ENCODE results near the gene TCEAL2. TPM values are rescaled to one million over a fixed set of nuclear protein-coding genes. Genes with fewer than 3 reads are reported as not detected.
"Not testable (repeated sequence)": the region's sequence is repeated elsewhere in the genome, so short reads cannot be mapped to it uniquely, and the experiment has no call there.

Gene TCEAL2
- polyA plus RNA-seq (2013, experiment 1 of 2), result 2.6 TPM
- polyA plus RNA-seq (2013, experiment 2 of 2), result 2.8 TPM

DNA sequence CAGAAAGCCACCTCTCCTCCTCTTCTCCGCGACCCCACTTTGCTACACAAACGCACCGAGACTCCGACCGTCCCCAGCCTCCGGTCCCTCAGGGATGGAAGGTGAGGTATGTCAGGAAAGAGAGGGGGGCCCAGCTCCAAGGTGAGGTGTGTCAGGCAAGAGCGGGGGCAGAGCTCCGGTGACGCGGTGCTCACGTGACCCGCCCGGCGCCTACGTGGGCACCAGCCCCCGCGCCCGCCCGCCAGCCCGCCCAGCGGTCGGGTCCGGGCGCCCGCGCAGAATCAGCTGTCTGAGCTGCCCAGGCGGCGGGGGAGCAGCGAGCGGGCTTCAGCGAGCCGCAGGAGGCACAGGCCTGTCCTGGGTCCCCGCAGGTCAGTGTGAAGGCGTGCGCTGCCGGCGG lies at the start of gene TCEAL2:
Gene TCEAL2, plus strand, starts transcription at position 244 of the 400 bp plus-strand sequence. CDS start 1,152 bp downstream, outside the sequence.
- WGBS, 2 experiments (ENCODE audit: insufficient coverage in 2 of 2), result no CpG with 5 or more reads among the region's 38 CpGs
- H3K4me3 ChIP-seq (ENCODE audit: extremely low read depth, insufficient read depth, low read length, poor library complexity, severe bottlenecking), result peak within 1 kb of the TSS; percentile 14

DNA sequence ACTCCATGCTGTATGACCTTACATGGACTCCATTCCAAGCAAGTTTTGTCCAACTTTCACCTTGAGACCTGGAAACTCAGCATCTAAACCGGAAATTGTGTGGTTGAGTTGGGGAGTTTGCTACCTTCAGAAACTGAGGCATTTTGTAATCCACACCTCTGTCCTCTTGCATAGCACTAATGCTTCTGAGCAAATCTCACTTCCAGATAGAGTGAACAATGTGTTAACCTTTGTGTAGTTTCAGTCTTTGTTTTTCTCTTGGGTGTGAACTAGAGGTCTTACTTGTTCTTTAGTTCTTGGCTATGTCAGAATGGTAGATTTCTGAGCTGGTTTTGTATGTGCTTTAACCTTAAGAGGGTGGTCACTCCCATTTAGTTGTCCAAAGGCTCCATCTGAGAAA lies 48.1 kb upstream of the TCEAL2 start:
- H3K36me3 ChIP-seq (ENCODE audit: control insufficient read depth, insufficient read depth, low read length), result no peaks in the 10 kb centered on the region

More for the DNA sequence above, at the start of gene TCEAL2:
- H3K9me3 ChIP-seq (ENCODE audit: control insufficient read depth, low read length); H3K27ac ChIP-seq (ENCODE audit: low read depth, low read length, severe bottlenecking); H3K4me1 ChIP-seq (ENCODE audit: control insufficient read depth, insufficient read depth, low read length, poor library complexity, severe bottlenecking); H3K36me3 ChIP-seq (ENCODE audit: control insufficient read depth, insufficient read depth, low read length): not testable (repeated sequence)

DNA sequence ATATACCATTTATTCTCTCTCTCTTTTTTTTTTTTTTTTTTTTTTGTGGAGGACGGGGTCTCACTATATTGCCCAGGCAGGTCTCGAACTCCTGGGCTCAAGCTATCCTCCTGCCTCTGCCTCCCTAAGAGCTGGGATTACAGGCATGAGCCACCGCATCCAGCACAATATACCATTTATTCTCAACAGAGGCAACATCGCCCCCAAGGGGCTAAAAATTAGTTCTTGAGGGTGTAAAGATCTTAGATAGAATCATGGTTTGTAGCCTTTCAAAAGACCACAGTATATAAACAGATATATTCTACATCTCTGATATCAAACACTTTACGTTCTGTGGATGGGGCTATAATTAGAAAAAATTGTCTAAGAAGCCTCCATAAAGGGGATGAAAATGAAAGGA lies 39.8 kb upstream of the TCEAL2 start:
- no CpG with 5 or more reads among the region's 5 CpGs for WGBS, 2 experiments (ENCODE audit: insufficient coverage in 2 of 2)
- Histone ChIP-seq H3K9me3 (ENCODE audit: control insufficient read depth, low read length) (no peaks in the 10 kb centered on the region), H3K27ac (ENCODE audit: low read depth, low read length, severe bottlenecking) (no peak overlapping the region), H3K4me3 (ENCODE audit: extremely low read depth, insufficient read depth, low read length, poor library complexity, severe bottlenecking) (no peak overlapping the region), H3K36me3 (ENCODE audit: control insufficient read depth, insufficient read depth, low read length) (no peaks in the 10 kb centered on the region), H3K4me1 (ENCODE audit: control insufficient read depth, insufficient read depth, low read length, poor library complexity, severe bottlenecking) (no peaks in the 10 kb centered on the region)

More for the DNA sequence above, 48.1 kb upstream of the TCEAL2 start:
- Histone ChIP-seq H3K27ac (ENCODE audit: low read depth, low read length, severe bottlenecking) (no peak overlapping the region), H3K4me1 (ENCODE audit: control insufficient read depth, insufficient read depth, low read length, poor library complexity, severe bottlenecking) (no peaks in the 10 kb centered on the region), H3K4me3 (ENCODE audit: extremely low read depth, insufficient read depth, low read length, poor library complexity, severe bottlenecking) (no peak overlapping the region), H3K9me3 (ENCODE audit: control insufficient read depth, low read length) (no peaks in the 10 kb centered on the region)
- WGBS, 2 experiments (ENCODE audit: insufficient coverage in 2 of 2), result no CpG with 5 or more reads among the region's 1 CpG

DNA sequence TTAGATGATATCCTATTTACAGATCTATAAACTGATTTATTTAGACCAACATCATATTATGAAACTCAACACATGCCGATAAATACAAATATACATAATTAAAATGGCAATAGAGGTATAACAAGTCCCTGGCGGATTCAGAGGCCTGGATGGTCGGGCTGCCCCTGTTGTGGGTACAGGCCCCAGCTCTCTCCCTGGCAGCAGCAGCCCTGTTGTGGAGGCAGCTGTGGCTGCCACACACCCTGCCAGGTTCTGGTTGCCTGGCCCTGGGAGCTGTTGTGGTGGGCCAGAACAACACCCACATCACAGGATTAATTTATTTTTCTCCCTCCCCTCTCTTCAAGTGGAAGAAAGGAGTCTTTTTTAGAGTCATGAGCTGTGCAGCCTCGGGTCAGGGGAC lies 12.1 kb upstream of the TCEAL2 start:
- WGBS, 2 experiments (ENCODE audit: insufficient coverage in 2 of 2), result no CpG with 5 or more reads among the region's 4 CpGs

DNA sequence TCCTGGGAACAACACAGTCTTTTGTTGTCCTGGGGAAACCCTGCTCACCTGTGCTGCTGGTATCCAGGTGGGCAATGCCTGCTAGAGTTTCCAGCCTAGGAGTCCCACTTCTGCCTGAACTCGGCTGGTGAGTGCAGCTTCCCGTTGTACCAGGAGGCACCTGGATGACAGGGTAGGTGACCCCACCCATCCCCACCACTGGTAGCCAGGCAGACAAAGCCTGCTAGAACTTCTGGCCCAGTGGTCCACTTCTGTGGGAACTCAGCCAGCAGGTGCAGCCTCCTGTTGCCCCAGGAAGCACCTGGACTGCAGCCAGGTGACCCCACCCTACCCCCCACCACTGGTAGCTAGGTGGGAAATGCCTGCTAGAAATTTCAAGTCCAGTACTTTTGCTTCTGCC lies 9.7 kb upstream of the TCEAL2 start:
- 80 to 90% methylated on average over 1 to 2 of the region's 2 CpGs for WGBS, 2 experiments (ENCODE audit: insufficient coverage in 2 of 2)
- no peaks in the 10 kb centered on the region for H3K4me1 ChIP-seq (ENCODE audit: control insufficient read depth, insufficient read depth, low read length, poor library complexity, severe bottlenecking)
- no peak overlapping the region for H3K4me3 ChIP-seq (ENCODE audit: extremely low read depth, insufficient read depth, low read length, poor library complexity, severe bottlenecking)
- no peaks in the 10 kb centered on the region for H3K36me3 ChIP-seq (ENCODE audit: control insufficient read depth, insufficient read depth, low read length)
- H3K9me3 ChIP-seq (ENCODE audit: control insufficient read depth, low read length), result no peaks in the 10 kb centered on the region
- H3K27ac ChIP-seq (ENCODE audit: low read depth, low read length, severe bottlenecking), result no peak overlapping the region

More for the DNA sequence above, 12.1 kb upstream of the TCEAL2 start:
- no peaks in the 10 kb centered on the region for H3K36me3 ChIP-seq (ENCODE audit: control insufficient read depth, insufficient read depth, low read length)
- H3K9me3 ChIP-seq (ENCODE audit: control insufficient read depth, low read length), result no peaks in the 10 kb centered on the region
- H3K4me3 ChIP-seq (ENCODE audit: extremely low read depth, insufficient read depth, low read length, poor library complexity, severe bottlenecking), result no peak overlapping the region
- H3K27ac ChIP-seq (ENCODE audit: low read depth, low read length, severe bottlenecking), result no peak overlapping the region
- H3K4me1 ChIP-seq (ENCODE audit: control insufficient read depth, insufficient read depth, low read length, poor library complexity, severe bottlenecking), result no peaks in the 10 kb centered on the region

DNA sequence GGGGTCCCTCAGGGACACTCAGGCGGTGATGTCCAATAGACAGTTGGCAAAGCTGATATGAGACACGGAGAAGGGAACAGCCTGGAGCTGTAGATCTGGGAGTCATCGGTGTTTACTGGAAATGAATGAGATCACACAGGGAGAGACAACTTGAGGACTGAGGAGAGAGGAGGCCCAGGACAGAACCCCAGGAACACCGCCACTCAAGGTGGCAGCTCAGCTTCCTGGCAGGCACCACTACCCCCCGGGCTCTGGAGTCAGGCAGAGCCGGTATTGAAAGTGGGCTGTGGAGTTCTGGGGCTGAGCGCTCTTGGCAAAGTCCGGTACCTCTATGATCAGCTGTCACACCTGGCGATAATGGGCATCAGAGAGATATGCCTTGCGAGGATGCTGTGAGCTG lies 465 bp upstream of the TCEAL2 start:
- 20% methylated on average over 1 of the region's 10 CpGs; no CpG with 5 or more reads in 1 of the 2 experiments for WGBS, 2 experiments (ENCODE audit: insufficient coverage in 2 of 2)
- not testable (repeated sequence) for H3K4me3 ChIP-seq (ENCODE audit: extremely low read depth, insufficient read depth, low read length, poor library complexity, severe bottlenecking); H3K27ac ChIP-seq (ENCODE audit: low read depth, low read length, severe bottlenecking); H3K36me3 ChIP-seq (ENCODE audit: control insufficient read depth, insufficient read depth, low read length); H3K9me3 ChIP-seq (ENCODE audit: control insufficient read depth, low read length); H3K4me1 ChIP-seq (ENCODE audit: control insufficient read depth, insufficient read depth, low read length, poor library complexity, severe bottlenecking)

DNA sequence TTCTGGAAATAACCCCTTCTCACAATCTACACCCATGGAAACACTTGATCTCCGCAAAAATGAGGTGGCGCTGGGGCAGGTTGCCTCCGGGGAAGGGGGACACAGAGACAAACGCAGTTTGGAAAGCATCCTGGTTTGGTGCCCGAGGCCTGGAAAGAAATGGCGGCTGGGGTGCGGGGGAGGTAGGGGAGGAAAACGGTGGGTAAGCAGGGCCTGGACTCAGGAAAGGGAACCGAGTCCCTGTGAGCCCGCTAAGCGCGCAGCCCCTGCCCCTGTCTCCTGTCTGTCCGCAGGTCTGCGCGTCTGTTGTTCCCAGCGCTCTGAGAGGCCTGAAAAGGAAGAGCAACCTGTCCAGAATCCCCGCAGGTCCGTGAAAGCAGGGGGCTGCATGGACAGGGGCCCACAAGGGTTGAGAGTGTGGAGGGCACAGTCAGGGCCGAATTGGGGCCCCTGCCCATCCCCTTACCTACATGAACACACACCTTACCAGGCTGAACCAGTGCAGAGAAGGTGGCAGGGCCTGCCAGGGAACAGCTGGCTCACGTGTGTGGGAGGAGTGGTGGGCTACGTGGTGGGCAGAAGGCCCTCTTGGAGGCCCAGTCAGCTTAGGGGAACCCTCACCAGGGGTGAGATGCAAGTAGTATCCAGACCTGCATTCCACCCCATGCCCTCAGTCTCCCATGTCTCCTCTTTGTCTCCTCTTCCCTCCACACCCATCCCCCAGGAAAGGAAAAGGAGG lies 770 bp downstream of the TCEAL2 start:
- H3K4me3 ChIP-seq (ENCODE audit: extremely low read depth, insufficient read depth, low read length, poor library complexity, severe bottlenecking), result peak overlapping the region; percentile 14
- not testable (repeated sequence) for H3K9me3 ChIP-seq (ENCODE audit: control insufficient read depth, low read length); H3K27ac ChIP-seq (ENCODE audit: low read depth, low read length, severe bottlenecking); H3K36me3 ChIP-seq (ENCODE audit: control insufficient read depth, insufficient read depth, low read length); H3K4me1 ChIP-seq (ENCODE audit: control insufficient read depth, insufficient read depth, low read length, poor library complexity, severe bottlenecking)
- 36% methylated on average over 13 of the region's 21 CpGs; no CpG with 5 or more reads in 1 of the 2 experiments for WGBS, 2 experiments (ENCODE audit: insufficient coverage in 2 of 2)

DNA sequence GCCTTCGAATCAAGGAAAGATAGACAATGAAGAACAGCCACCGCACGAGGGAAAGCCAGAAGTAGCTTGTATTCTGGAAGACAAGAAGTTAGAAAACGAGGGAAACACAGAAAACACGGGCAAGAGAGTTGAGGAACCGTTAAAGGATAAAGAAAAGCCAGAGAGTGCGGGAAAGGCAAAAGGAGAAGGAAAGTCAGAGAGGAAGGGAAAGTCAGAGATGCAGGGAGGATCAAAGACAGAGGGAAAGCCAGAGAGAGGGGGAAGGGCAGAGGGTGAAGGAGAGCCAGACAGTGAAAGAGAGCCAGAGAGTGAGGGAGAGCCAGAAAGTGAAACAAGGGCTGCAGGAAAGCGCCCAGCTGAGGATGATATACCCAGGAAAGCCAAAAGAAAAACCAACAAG lies 1.4 kb downstream of the TCEAL2 start:
- Histone ChIP-seq H3K36me3 (ENCODE audit: control insufficient read depth, insufficient read depth, low read length) (no peaks in the 10 kb centered on the region), H3K4me1 (ENCODE audit: control insufficient read depth, insufficient read depth, low read length, poor library complexity, severe bottlenecking) (no peaks in the 10 kb centered on the region), H3K9me3 (ENCODE audit: control insufficient read depth, low read length) (no peaks in the 10 kb centered on the region), H3K27ac (ENCODE audit: low read depth, low read length, severe bottlenecking) (no peak overlapping the region), H3K4me3 (ENCODE audit: extremely low read depth, insufficient read depth, low read length, poor library complexity, severe bottlenecking) (no peak overlapping the region)
- 54 to 68% methylated on average over 5 to 7 of the region's 8 CpGs for WGBS, 2 experiments (ENCODE audit: insufficient coverage in 2 of 2)

DNA sequence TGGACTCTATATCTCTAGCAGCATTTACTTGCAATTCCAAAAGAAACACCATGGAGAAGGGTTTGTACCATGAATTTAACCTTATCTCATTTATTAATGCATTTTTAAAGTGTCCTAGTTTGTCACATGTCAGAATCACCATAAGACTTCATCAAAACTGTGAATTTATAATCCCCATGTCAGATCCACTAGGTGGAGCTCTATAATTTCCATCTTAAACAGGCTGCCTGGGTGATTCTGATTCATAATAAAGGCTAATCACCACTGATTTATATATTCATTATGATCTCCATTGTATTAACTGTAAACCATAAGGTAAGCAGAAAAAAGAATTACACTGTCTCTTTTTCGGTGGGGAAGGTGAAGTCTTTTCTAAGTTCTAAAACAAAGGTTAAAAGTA lies 4.0 kb downstream of the TCEAL2 start:
- WGBS, 2 experiments (ENCODE audit: insufficient coverage in 2 of 2), result no CpG with 5 or more reads among the region's 1 CpG
- Histone ChIP-seq H3K4me1 (ENCODE audit: control insufficient read depth, insufficient read depth, low read length, poor library complexity, severe bottlenecking) (no peaks in the 10 kb centered on the region), H3K27ac (ENCODE audit: low read depth, low read length, severe bottlenecking) (no peak overlapping the region), H3K9me3 (ENCODE audit: control insufficient read depth, low read length) (no peaks in the 10 kb centered on the region), H3K36me3 (ENCODE audit: control insufficient read depth, insufficient read depth, low read length) (no peaks in the 10 kb centered on the region), H3K4me3 (ENCODE audit: extremely low read depth, insufficient read depth, low read length, poor library complexity, severe bottlenecking) (no peak overlapping the region)

DNA sequence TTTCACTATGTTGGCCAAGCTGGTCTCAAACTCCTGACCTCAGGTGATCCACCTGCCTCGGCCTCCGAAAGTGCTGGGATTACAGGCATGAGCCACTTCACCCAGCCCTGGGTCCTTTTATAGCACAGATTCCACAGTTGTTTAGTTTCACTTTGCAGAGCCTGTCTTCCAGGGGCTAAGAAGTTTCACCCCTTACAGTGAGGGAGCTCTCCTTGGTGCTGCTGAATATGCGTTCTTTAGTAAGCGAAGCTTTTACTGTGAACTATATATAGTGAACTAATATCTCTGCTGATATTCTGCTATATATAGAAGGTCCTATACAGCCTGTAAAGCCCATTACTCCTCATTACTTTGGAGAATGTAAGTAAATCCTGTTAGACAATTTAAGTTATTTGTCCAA lies 12.6 kb downstream of the TCEAL2 start:
- no CpG with 5 or more reads among the region's 4 CpGs for WGBS, 2 experiments (ENCODE audit: insufficient coverage in 2 of 2)
- Histone ChIP-seq H3K27ac (ENCODE audit: low read depth, low read length, severe bottlenecking) (no peak overlapping the region), H3K4me1 (ENCODE audit: control insufficient read depth, insufficient read depth, low read length, poor library complexity, severe bottlenecking) (no peaks in the 10 kb centered on the region), H3K4me3 (ENCODE audit: extremely low read depth, insufficient read depth, low read length, poor library complexity, severe bottlenecking) (no peak overlapping the region), H3K36me3 (ENCODE audit: control insufficient read depth, insufficient read depth, low read length) (no peaks in the 10 kb centered on the region), H3K9me3 (ENCODE audit: control insufficient read depth, low read length) (no peaks in the 10 kb centered on the region)

DNA sequence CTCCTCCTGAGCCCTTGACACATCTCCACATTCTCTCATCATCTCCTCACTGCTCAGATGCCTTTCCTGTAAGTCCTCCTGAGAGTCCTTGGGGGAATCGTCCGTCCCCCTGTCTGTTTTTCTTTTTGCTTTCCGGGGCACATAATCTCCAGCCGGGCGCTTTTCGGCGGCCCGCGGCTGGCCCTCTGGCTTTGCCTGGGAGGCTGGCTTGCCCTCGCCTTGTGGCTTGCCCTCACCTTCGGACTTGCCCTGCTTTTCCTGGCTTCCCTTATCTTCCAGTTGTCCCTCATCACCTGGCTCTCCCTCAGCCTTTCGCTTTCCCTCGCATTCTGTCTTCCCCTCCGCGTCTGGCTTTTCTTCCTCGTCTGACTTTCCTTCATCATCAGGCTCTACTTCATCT lies 15.4 kb downstream of the TCEAL2 start:
- not testable (repeated sequence) for H3K36me3 ChIP-seq (ENCODE audit: control insufficient read depth, insufficient read depth, low read length); H3K4me3 ChIP-seq (ENCODE audit: extremely low read depth, insufficient read depth, low read length, poor library complexity, severe bottlenecking); H3K9me3 ChIP-seq (ENCODE audit: control insufficient read depth, low read length); H3K4me1 ChIP-seq (ENCODE audit: control insufficient read depth, insufficient read depth, low read length, poor library complexity, severe bottlenecking); H3K27ac ChIP-seq (ENCODE audit: low read depth, low read length, severe bottlenecking)
- 87% methylated on average over 11 of the region's 16 CpGs; no CpG with 5 or more reads in 1 of the 2 experiments for WGBS, 2 experiments (ENCODE audit: insufficient coverage in 2 of 2)
